Stimulated activated CD4-positive, alpha-beta T cell treated with anti-CD3 and anti-CD28 coated beads, Interleukin-1b, Interleukin-23, amount 100 ng/mL, for 48 hours (primary cell): ENCODE data around the gene RPS25.
"Not testable (repeated sequence)": the region's sequence is repeated elsewhere in the genome, so short reads cannot be mapped to it uniquely, and the experiment has no call there.

ENCODE experiments used
- DNase-seq: peaks from one replicate; pipeline ENCODE4 v3.0.0-alpha.2; 2020

The RPS25 gene

DNA sequence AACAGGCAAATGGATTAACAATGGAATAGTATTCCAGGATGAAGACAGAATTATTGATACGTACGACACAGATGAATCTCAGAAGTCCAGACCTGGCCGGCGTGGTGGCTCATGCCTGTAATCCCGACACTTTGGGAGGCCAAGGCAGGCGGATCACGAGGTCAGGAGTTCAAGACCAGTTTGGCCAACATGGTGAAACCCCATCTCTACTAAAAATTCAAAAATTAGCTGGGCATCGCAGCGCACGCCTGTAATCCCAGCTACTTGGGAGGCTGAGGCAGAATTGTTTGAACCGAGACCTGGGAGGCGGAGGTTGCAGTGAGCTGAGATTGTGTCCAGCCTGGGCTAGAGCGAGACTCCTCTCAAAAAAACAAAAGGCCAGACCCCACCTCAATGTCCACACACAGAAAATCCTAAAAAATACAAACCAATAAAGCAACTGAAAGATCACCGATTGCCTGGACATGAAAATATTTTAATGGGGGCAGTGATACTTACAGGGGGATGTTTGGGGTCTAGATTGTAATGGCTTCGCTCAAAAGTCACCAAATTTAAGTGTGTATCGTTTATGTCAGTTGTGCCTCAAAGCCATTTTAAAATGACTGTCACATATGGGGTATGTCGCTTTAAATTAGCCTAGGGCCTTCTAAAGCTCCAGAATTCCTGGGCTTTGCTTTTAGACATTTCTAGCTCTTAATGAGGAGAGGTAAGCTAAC, 3.8 kb downstream of the RPS25 start:
- no peak for DNase-seq

DNA sequence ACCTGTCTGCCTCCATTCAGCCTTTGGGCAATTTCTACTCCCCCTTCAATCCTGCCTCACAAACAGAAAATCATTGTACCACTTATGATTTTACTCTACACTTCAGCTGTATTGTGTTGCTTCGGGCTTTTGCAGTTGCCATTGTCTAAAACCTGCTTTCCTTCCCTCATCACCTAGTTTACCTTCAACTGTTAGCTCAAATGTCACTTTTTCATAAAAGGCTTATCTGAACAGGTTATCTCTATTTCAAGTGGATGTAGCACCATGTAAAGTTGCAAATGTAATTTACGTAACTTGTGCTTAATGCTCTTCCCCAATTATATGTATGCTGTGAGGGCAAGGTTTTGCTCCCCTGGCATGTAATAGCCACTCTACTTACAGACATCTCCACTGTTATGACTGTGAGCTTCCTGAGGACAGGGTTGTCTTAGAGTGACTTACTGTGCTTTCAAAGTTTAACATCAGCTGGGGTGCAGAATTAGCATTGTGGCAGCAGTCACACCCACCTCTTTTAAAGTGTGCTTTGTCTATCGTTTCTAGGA, 5.4 kb downstream of the RPS25 start:
- no peak for DNase-seq

DNA sequence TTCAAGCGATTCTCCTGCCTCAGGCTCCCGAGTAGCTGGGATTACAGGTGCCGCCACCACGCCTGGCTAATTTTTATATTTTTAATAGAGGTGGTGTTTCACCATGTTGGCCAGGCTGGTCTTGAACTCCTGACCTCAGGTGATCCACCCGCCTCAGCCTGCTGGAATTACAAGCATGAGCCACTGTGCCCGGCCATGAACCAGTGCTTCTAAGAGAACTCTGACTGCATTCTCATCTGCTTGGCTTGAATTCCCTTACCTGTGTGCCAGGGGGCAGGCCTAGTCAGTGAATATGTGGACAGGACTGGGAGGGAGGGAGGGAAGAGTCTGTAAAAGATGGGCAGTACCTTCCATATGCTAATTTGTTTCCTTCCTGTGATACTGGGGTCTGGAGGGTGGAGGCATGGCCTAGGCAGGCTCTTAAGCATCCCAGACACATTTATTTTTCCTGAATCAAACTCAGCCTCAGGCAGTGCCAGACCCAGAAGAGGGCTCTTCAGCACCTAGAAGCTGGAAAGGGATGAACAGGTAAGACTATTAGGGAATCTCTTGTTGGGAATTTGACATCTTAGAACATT, 6.6 kb downstream of the RPS25 start:
- DNase-seq = no peak

DNA sequence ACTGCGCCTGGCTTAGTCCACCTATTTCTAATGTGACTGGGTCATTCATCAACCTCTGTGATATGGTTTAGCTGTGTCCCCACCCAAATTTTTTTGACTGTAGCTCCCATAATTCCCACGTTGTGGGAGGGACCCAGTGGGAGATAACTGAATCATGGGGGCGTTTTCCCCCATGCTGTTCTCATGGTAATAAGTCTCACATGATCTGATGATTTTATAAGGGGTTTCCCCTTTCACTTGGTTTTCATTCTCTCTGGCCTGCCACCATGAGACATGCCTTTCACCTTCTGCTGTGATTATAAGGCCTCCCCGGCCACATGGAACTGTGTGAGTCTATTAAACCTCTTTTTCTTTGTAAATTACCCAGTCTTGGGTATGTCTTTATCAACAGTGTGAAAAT, 11.5 kb downstream of the RPS25 start:
- DNase-seq = no peak

DNA sequence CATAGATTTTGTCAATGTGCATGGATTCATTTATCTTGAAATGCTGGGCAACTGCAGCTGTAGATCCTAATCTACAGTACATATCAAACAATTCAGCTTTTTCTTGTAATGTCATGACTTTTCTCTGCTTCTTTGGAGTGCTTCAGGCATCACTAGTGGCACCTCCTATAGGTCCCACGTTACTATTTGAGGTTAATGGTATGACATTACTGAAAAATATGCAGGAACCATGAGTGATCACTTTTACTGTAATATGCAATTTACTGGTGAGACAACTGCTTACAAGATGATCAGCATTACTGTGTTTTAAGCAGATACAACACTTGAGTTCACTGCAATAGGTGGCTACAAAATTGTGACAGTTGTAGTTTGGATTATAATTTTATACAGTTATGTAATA, 17.2 kb downstream of the RPS25 start:
- no peak for DNase-seq

DNA sequence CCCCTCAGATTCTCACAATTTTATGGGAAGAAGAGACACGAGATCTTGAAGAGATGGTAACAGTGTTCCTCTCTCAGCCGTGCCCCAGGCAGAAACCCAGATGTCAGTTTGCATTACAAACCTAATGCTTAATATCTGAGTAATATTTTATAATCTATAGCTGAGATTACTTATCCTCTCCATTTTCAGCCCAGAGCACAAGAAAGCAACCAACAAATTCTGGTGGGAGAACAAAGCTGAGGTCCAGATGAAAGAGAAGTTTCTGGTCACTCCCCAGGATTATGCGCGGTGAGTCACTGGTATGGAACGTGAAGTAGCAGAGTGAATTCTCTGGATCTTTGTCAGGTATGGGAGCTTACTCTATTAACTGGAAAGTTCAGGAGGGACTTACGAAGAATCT, 19.3 kb downstream of the RPS25 start:
- no peak for DNase-seq

DNA sequence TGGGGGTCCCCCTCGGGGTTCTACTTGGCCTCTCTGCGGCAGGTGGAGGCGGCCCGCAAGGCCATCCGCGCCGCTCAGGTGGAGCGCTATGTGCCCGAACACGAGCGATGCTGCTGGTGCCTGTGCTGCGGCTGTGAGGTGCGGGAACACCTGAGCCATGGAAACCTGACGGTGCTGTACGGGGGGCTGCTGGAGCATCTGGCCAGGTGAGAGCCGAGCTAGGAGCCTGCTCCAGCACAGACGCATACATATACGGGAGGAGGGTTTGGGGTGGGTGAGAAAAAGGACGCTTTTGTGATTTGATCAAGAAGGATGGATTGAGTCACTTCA, 19.8 kb downstream of the RPS25 start:
- DNase-seq = no peak

DNA sequence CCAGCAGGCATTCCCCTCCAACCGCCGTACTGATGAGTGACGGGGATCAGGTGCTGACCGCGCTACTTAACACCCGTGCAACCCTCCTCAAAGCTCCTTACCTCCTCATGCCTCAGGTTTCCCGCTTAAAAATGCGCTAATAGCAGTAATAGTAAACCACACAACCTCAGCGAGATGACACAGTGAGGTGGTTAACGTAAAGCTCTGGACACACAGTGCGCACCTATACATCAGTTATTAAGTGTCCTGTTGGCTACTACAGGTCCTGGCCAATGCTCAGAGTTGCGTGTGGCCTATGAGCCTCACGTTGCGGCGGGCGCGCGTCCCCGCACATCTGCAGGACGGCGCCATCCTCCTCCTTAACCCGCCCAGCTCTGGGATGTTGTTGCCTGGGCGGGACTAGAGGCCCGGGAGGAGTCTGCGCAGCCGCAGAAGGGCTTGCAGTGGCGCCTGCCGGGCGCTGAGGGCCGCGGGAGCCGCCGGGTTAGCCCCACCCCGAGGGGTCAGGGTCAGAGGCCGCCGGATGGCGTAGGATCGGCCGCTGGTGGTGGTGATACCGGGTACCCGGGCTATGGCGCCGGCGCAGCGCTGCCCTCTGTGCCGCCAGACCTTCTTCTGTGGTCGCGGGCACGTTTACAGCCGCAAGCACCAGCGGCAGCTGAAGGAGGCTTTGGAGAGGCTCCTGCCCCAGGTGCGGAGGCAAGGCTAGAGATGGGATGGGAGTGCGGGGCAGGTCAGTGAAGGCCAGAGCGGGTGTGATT, 20.3 kb downstream of the RPS25 start, which contains the start of gene CENATAC:
Gene CENATAC (plus strand): TSS at position 512 of the 761 bp plus-strand sequence. CDS start 60 bp downstream, at position 572.
- peak; percentile 95 for DNase-seq

DNA sequence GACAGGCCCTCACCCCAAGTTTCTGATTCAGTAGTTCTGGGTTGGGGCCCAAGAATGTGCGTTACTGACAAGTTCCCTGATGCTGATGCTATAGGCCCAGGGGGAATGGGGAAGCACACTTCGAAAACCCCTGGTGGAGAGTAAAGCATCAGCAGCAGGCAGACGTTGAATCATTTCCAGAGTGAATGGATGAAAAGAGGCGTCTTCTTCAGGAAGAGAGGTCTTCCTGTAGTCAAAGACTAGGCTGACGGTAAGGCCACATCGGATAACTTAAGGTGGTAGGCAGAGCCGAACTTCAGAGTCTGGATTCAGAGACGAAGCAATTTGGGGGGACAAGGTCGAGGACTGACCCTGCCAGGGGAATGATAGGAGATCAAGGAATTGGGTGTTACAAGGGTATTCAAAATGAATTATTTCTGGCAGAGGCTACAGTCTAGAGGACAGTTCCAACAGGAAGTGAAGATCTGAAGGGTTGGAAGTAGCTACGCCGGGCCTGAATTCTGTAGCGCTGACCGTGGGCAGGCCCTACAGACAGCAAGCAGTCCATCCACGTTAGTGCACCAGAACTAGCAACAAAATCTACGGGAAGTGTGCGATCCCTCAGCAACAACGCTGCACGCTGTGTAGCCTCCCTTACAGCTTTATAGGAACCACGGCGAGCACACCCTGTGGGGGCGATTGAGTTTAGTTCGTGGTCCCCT, 21.1 kb downstream of the RPS25 start:
- DNase-seq = peak; percentile 67

DNA sequence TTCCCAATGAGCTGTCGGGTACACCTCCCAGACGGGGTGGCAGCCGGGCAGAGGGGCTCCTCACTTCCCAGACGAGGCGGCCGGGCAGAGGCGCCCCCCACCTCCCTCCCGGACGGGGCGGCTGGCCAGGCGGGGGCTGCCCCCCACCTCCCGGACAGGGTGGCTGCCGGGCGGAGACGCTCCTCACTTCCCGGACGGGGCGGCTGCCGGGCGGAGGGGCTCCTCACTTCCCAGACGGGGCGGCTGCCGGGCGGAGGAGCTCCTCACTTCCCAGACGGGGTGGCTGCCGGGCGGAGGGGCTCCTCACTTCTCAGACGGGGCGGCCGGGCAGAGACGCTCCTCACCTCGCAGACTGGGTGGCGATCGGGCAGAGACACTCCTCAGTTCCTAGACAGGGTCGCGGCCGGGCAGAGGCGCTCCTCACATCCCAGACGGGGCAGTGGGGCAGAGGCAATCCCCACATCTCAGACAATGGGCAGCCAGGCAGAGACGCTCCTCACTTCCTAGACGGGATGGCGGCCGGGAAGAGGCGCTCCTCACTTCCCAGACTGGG, 26.6 kb downstream of the RPS25 start:
- not testable (repeated sequence) for DNase-seq

DNA sequence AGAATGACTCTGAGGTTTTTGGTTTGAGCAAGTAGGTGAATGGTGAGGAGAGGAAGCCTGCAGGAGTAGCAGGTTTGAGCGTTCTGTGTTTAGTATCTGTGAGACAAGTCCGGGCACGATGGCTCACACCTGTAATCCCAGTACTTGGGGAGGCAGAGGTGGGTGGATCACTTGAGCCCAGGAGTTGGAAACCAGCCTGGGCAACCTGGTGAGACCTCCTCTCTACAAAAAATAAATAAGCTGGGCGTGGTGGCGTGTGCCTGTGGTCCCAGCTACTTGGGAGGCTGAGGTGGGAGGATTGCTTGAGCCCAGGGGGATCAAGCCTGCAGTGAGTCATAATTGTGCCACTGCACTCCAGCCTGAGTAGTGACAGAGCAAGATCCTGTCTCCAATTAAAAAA, 29.9 kb downstream of the RPS25 start:
- no peak for DNase-seq

DNA sequence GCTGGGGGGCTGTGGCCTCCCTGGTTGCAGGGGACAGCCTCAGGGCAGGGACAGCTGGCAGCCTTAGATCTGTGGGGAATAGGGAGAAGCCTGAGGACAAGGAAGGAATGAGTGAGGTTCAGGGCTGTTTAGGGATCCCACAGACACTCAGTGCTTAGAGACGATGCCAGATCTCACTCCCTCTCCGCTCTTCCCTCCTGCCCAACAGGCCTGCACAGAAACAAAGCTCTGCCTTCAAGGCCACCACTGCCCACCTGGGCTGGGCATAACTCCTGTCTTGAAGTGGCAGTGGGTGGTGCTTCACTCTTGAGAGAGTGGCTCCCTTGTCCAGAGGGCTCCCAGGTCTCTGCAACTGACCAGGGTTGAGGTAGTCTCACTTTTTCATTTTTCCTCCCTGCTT, 33.3 kb downstream of the RPS25 start:
- no peak for DNase-seq

DNA sequence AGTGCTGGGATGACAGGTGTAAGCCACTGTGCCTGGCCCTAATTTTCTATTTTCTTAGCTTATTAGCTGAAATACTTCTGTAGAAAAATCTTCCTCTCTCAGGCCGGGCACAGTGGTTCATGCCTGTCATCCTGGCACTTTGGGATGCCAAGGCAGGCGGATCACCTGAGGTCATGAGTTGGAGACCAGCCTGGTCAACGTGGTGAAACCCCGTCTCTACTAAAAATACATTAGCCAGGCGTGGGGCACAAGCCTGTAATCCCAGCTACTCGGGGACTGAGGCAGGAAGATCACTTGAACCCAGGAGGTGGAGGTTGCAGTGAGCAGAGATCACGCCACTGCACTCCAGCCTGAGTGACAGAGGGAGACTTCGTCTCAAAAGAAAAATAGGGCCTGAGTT, 33.8 kb downstream of the RPS25 start:
- DNase-seq = not testable (repeated sequence)

DNA sequence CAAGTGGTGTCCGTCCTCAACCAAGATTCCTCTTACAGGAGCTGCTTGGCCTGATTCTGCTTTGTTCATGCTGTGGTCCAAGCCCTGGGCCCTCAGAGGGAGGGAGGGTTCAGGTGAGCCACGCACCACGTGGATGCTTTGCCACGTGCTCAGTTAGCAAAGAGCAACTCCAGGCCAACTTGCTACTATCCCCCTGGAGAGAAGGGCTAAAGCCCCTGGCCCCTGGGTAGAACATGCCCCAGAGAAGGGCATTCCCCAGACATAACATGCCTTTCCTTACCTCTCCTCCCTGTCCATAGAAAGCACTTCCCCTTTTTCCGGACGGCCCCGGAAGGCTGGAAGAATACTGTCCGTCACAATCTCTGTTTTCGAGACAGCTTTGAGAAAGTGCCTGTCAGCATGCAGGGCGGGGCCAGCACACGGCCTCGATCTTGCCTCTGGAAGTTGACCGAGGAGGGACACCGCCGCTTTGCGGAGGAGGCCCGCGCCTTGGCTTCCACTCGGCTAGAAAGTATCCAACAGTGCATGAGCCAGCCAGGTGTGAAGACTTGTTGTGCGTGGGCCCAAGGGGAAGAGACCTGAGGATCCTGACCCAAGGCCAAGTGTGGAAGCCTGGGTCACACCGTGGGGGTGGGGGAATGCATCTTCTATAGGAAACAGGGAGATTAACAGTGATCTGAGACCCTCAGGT, 37.8 kb downstream of the RPS25 start:
- DNase-seq = no peak

DNA sequence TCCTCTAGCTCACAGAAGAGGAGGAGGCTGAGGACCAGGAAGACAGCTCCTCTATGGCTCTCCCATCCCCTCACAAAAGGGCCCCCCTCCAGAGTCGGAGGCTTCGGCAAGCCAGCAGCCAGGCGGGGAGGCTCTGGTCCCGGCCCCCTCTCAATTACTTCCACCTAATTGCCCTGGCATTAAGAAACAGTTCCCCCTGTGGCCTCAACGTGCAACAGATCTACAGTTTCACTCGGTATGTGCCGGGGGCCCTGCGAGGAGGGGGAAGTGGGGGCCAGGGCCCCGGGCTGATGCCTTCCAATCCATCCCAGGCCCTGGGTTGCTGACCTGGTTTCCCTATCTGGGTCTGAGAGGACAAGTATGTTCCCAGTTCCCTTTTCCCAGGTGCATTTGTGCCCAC, 38.7 kb downstream of the RPS25 start:
- DNase-seq = no peak

DNA sequence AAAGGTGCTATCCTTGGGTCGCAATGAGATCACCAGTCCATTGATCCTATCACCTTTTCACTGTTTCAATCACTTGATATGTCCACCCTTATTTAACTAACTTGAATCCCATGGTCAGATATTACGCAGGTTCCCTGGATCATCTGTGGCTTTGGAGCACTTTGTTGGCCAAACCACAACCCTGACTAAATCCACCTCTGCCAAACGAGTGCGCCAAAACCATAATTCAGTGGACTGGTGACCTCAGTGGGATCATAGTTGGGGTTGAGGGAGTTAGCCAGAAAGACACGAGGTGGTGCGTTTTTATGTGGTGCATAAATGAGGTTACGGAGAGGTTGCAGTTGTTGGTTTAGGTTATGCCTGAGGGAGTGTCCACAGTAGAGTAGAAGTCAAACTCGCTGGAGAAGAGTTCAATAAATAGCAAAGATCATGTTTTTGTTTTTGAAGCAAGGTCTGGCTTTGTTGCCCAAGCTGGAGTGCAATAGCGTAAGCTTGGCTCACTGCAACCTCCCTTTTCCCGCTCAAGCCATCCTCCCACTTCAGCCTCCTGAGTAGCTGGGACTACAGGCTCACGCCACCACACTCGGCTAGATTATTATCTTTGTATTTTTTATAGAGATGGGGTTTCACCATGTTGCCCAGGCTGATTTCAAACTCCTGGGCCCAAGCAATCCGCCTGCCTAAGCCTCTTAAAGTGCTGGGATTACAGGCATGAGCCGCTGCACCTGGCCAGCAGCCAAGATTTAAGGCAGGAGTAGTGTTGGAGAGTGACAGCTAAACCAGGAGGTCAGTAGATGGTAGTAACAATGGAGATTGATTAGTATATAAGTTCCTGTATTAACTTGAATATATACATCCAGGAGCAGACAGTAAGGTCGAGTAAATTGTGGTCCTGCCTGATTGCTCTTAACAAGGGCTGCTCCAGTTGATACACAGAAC, 42.1 kb downstream of the RPS25 start:
- DNase-seq = no peak

DNA sequence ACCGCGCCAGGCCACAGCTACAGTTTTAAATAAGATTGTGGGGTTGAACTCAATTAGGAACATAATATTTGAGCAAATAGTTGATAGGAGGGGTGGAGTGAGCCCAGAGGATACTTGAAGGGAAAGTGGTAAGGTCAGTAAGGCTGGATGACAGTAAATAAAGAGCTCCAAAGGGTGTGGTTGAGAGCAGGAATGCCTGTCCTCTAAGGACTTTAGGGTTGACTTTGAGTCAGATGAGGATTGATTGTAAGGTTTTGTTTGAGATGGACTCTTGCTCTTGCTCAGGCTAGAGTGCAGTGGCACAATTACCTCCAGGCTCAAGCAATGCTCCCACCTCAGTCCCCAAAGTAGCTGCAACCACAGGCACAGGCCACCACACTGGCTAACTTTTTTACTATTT, 44.2 kb downstream of the RPS25 start:
- DNase-seq = no peak

DNA sequence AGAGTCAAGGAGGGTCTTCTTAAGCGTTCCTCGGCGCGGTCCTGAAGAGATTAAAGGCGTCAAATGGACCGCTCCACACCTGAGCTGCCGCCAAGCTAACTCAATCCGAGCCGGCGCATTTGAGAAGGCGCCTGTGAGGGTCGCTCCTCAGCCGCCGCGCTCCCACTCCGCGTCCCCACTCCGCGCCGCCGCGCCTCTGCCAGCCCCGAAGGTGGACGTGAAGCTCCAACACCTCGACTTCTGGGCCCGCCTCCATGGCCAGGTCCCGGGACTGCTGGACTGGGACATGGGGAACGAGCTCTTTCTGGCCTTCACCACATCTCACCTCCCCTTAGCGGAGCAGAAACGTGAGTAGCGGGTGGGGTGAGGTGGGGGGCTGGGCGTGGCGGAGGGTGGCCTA, 46.5 kb downstream of the RPS25 start, which contains the start of gene FOXR1:
Gene FOXR1 (plus strand): TSS at position 116 of the 400 bp plus-strand sequence. CDS start 171 bp downstream, at position 287.
- DNase-seq = no peak

DNA sequence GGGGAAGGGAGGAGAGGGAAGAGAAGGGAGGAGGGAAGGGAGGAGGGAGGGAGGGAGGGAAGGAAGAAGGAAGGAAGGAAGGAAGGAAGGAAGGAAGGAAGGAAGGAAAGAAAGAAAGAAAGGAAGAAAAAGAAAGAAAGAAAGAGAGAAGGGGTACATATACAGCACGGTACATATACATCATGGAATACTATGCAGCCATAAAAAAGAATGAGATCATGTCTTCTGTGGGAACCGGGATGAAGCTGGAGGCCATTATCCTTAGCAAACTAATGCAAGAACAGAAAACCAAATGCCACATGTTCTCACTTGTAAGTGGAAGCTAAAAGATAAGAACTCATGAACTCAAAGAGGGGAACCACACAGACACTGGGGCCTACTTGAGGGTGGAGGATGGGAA, 48.6 kb downstream of the RPS25 start:
- not testable (repeated sequence) for DNase-seq
